ENCODE results near the gene USPL1. TPM values are rescaled to one million over a fixed set of nuclear protein-coding genes. Genes with fewer than 3 reads are reported as not detected.
"Not testable (repeated sequence)": the region's sequence is repeated elsewhere in the genome, so short reads cannot be mapped to it uniquely, and the experiment has no call there.

The USPL1 gene
- polyA plus RNA-seq, 5 donors: 23.1 to 34.0 (median 28.0) TPM

DNA sequence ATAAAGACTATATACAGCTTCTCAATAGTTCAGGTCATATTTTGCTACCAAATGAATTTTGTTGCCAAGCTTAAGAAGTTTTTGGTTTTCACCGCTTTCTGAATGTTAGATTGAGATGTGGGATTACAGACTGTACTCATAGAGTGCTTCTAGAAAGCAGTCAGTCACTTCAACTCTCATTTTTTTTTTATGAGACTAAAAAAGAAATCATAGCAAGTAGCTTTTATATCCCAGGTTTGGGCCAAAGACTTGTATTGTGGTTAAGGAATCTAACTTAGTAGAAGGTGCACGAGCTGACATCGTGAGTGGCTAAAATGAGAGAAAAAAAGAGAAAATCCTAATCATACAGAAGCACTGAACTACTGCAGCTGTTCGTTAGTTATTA lies 2.2 kb upstream of the USPL1 start:
- DNase-seq: peak; percentile 8 to 35

DNA sequence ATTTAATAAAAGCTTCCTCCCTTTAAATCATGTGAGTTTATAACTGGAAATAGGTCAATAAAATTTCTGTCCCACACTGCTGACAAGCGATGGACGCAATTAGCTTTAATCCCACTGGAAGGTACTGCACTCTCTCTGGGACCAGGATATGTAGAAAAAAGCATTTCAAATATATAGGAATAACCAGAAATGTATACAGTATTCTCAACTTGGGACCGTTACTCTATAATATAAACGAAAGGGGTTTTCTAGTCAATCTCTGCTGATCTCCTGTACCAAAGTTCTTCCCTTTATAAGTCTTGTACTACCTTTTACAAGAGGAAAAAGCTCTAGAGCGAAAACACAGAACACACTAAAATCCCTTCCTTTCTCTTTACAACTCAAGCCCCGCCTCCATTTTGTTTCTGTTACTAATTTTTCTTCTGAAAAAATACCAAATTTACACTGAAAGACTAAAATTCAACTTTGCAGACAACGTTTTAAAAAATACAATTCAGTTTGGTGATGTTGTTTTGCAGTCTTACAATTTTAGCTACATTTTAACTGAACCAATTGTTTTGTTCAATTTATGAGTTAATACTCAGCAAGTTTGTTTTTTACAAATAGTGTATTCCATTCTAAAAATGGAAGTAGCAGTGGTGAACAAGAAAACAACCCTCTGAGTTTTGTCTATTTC lies 1.7 kb upstream of the USPL1 start:
- peak; percentile 57 to 63 for DNase-seq

DNA sequence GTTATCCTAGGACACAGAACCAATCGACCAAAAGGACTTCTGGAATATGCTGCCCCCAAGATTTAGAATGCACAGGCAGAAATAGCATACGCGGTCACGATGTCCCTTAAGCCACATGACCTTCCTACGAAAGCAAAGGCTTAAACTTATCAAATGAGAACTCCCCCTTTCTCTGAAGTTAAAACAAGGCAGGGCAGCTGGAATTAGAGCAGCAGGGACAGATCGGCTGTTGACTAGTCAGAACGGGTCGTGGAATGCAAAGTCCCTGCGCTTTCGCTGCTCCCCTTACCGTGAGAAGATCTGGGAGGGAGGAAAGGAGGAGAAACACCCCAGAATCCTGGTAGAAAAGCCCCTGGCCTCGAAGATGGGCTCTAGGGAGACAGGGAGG lies 799 bp upstream of the USPL1 start:
- DNase-seq: peak; percentile 88 to 92

DNA sequence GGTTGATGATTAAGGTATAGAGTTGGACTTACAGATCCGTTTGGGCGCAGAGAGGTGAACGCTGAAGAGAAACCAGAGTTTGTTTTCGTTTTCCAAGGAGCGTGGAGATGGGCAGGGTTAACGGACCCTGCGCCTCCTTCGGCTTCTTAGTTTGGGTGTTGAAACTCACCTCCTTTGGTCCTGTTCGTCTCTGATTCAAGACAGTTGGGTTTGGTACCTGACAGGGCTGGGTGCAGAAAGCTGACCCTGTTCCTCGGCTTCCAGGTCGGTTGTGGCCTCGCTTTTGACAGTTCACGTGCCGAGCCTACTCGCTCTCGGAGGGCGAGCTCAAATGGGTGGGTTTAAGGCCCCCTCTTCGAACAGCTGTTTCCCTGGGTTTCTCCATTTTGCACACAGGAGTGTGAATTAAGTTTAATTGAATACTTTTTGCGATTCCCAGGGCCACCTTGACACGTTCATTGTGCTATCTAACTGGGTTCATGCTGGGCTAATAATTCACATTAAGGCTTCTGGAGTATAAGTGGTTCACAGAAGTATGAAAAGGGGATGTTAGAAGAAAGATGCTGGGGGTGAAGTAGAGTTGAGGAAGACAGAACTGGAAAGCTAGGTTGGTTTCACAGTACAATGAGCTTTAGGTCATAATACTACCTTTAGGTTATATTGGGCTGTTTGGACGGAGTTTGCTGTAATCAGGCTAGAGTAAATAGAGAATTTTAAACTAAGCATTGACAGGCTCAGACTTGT lies 638 bp downstream of the USPL1 start:
- DNase-seq: peak; percentile 18

DNA sequence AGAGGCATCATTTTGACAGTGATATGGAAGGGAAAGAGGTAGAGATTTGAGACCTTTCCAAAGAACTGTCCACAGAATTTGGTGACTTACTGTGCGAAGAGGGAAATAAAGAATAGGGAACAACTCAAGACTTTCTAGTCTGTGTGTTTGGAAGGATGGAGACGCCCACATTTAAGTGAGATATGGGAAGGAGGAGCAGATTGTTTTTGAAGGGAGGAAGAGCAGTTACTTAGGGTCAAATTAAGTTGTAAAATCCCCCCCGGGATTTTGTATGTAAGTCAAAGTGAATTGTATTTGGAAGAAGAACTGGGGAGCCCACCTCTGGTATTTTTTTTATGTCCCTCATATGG lies 1.2 kb downstream of the USPL1 start:
- peak in 1 of 2 donors; percentile 3 for DNase-seq

DNA sequence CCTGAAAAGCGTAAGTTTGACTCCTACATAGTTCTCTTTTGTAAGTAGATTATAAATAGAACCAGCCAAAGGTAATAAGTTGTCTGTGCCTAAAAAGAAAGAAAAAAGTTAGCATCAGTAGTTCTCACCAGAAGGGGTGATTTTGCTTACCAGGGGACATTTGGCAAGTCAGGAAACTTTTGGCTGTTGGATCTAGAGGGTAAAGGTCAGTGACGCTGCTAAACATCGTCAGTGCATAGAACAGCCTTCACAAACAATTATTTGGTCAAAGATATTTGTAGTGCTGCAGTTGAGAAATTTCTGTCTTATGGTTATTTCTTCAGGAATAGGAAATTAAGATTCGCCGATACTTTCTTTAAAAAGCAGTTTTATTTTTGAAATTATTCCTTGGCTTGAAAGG lies 2.0 kb downstream of the USPL1 start:
- no peak for DNase-seq

DNA sequence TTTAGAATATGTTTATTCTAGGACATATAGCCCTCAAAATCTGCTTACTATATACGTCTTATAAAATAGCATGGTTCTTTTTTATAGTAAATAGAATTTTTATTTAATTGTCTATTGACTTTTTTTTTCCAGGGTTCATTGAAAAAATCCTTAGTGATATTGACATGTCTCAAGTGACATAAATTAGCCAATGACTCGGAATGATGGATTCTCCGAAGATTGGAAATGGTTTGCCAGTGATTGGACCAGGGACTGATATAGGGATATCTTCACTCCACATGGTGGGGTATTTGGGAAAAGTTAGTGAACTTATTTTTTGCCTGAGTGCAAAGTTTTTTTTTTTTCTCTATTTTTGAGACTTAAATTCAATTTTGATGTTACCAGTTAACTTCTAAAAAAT lies 3.2 kb downstream of the USPL1 start:
- no peak for DNase-seq

DNA sequence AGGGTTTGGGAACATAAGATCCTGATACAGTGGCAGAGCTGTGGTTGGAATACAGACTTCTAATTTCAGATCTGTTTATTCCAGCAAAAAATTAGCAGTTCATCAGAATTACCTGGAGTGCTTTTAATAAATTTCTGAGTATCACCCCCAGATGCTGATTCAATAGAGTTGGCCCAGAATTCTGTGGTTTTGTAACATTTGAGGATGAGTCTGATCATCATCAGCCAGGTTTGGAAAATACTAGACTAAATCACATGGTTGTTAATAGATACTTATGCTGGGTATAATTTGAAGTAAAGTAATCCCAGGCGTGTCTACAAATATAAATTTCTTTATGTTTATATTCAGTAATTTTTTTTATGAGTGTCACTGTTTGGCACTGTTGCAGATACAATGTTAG lies 4.8 kb downstream of the USPL1 start:
- no peak for DNase-seq

DNA sequence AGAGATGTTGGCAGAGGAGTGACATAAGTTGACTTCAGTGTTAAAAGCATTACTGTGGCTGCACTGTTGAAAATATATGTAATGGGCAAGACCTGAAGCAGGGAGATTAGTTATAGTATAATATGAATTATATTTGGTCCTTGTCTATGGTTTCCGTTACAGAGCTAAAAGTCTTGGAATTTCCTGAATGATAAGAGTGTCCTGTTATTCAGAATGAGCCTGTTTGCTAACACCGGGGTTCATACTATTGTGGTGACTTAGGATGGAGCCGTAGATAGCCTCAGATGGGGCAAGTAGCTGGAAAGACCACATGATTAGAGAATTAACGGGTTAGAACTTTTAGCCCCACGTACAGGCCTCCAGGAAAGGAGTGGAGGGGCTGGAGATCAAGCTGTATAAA lies 5.7 kb downstream of the USPL1 start:
- DNase-seq: no peak

DNA sequence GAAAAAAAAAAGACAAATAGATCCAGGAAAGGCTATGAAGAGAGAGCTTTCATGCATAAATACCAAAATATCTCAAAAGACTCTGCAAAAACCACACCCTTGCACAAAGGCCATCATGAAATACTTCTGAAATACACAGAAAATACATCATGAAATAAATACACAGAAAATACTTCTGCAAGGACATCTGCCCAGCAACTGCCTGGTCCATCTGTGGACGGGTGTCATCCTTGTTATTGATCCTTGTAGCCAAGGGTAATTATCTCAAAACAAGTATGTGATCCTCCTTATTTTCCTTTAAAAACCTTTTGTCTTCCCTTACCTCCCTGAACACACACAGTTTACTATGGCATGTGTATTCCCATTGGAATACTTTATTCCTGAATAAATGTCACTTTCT lies 6.9 kb downstream of the USPL1 start:
- no peak for DNase-seq

DNA sequence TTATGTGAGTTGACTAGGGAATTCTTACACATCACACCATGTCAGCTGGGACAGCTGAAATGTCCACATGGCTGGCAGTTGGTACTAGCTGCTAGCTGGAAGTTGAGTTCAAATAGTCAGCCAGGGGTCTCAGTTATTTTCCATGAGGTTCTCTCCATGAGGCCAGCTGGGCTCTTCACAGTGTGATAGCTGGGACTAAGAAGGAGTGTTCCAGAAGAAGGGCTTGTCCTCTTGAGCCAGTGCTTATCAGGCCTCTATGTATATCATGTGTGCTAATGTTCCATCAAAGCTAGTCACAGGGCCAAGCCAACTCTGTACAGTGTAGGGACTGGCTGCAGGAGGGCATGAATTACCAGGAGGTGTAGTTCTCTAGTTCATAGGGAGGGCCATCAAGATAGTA lies 11.8 kb downstream of the USPL1 start:
- no peak for DNase-seq

DNA sequence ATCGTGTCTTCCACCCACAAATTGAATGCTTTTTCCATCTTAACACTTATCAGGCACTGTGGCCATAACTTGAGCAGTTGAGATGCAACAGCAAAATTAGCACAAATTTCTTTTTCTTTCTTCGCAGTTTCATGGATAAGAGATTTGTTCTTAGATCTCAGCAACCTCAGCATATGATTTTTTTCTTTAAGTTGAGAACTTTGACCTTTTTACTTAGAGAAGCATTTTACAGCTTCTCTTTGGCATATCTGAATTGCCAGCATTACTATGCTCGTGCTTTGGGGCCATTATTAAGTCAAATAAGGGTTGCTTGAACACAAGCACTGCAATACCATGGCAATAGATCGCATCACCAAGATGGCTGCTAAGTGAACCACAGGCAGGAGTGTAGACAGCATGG lies 16.1 kb downstream of the USPL1 start:
- no peak for DNase-seq

DNA sequence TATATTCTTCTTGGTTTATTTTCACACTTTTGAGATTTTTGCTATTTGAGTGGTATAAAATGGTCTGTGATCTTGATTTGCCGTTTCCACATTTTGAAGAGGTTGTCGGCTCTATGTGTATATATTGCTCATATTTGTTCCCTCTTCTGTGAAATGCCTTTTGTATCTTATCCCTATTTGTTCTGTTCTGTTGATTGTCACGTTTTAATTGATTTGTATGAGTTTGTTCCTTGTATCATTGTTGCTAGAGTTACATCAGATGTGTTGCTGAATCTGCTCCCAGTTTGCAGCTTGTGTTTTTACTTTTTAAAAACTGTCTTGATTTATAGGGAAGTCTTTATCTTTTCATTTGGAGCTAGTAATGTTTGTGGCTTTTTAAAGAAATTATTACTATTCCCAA lies 17.1 kb downstream of the USPL1 start:
- DNase-seq: no peak

DNA sequence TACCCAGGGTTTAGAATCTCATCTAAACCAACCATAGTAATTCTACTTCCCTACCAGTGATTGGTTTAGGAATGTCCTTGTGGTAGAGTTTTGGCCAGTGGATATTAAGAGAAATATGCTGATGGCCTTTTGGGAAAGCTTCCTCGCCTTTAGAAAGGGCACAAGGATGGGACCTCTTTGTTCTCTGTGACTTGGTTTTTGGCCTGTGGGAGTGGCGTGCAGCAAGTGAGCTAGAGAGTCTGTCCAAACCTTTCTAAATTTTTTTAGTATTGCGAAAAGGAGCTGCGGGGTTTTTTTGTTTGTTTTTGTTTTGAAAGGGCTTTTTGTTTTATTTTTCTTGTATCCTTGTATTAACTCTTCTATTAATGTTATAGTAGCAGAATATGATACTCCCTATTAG lies 20.6 kb downstream of the USPL1 start:
- no peak for DNase-seq

DNA sequence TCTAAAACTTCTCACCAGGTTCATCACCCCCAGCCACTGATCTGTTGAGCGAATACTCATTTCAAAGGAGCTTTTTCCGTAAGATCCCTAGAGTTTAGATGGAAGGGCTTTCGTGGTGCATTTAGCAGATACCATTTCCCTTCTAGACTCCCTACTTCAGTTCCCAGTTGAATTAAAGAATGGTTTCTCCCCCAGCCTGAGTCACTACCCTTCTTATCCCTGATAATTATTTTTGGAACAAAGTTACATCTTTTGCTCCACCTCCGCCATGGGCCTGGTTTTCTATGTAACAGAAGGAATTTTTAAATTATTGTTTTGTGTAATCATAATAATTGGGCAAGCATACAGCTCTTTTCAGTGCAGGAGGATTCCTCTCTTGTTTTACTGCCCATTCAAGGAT lies 22.0 kb downstream of the USPL1 start:
- no peak for DNase-seq

DNA sequence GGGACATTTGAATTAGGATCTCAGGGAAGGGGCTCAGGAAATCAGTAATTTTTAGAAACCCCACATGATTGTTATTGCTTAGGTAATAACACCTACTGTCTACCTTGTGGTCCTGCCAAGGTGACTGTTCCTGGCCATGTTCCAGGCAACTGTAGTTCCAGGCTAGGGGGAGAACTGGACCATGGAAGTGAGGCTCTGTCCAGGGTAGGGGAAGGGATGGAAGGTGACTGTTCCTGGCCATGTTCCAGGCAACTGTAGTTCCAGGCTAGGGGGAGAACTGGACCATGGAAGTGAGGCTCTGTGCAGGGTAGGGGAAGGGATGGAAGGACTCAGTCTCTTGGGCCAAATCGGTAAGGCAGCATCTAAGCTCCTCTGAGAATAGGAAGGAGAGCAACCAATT lies 23.5 kb downstream of the USPL1 start:
- not testable (repeated sequence) for DNase-seq

DNA sequence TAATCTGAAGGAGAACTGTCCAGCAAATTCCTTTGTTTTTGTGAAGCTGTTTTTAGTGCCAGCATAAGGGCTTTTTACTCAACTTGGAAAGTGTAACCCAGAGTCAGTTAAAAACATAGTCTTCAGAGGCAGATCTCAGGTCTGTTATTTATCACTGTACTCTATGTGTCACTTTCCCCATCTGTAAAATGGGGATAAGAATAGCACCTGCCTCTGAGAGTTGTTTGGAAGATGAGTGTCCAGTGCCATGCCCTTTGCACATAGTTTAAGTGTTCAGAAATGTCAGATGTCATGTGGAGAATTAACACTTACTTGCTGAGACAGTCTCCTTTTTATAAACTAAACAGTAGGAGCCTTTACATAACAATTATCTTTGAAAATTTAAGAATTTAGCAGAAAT lies 27.9 kb downstream of the USPL1 start:
- no peak for DNase-seq

DNA sequence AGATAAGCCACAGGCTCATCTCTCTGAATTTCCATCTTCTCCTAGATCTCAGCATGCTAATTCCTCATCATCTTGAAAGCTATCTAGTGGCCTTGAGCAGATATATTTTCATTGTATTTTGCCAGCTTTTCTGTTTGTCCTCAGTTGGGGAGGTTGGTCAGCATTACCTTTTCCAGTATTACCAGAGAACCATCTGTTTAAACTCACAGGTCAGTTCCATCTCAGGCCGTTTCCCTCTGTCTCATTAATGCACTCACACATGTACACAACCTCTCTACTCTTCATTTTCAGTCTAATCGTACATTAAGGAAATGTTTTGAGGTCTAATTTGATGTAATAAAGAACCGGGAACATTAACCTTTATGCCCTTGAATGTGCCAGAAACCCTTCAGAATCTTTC lies 29.7 kb downstream of the USPL1 start:
- no peak for DNase-seq

DNA sequence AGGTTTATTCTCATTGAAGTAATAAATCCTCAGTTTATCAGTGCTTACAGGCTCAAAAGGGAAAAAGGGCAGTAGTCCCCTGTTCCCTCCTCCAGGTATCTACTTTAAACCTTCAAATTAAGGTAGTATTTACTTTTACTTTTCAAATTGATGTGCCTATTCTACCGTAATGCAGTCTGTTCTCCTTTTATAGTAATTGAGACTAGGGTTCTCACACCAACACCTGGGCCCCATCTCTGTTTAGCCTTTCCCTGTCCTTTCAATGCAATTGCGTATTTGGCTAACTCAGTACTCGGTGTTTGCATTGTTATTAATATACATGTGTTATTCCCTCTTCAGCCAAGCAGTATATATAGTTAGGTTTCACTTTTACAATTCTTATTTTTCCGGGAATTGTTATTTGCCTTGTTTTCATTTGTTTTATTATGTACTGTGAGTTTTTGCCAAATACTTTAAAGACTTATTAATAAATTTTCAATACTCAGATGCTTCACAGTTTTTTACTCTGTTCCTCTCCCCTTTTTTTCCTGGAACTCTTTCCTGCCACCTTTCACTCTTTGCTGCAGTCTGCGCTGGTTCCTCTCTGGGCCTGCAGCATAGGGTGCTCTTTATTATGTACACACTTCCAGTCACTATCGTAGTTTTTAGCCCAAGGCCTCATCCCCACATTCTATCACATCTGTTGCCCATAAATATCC lies 30.3 kb downstream of the USPL1 start:
- DNase-seq: no peak

DNA sequence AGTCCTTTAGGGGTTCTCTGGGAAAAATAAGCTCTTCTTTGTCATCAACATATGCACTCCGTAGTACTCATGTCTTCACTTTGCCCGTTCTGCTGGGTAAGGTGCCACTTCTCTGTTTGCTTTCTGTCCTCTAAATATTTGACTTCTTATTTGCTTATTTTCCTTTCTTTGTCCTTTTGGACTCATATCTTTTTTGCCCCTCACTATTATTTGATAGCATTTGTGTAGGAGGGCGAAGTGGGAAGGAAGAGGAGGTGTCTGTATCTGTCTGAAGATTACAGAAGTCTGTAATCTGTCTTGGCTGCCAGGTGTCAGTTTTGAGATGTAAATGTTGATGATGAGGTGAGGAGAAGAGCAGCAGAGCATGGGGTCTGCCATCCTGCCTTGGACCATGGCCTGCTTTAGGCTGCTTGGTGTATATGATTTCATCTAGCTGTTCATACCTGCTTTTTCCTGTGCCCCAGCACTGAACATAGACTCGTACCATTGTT lies 30.8 kb downstream of the USPL1 start:
- no peak for DNase-seq

DNA sequence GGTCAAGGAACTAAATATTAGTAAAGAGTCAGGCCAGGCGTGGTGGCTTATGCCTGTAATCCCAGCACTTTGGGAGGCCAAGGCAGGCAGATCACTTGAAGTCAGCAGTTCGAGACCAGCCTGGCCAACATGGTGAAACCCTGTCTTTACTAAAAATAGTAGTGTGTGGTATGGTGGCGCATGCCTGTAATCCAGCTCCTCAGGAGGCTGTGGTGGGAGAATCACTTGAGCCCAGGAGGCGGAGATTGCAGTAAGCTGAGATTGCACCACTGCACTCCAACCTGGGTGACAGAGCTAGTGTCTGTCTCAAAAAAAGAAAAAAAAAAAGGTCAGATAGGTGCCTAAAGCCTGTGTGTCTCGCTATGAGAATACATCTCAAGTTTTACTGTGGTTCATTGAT lies 33.9 kb downstream of the USPL1 start:
- DNase-seq: not testable (repeated sequence)

DNA sequence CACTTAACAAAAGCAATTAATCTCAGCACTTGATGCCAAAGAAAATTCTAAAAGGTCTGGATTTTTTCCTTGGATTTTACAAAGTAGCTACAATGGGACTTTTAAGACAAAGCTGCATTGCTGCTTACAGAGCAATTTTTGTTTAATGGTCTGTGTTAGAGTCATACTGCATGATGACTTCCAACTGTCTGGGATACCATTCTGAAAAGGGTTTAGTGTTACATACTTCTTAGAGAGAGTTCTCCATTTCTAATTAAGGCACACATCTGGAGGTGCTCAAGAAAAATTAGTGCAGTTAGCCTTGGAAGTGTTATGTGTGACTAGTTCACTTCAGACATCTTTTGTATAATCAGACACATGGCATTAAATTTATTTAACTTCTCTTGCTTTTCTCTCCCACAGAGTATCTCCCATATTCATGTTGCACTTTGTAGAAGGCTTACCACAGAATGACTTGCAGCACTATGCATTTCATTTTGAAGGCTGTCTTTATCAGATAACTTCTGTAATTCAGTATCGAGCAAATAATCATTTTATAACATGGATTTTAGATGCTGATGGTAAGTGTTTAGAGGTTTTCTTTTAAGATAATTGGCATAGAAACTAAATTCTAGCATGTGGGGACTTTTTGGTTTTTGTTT lies 35.1 kb downstream of the USPL1 start:
- DNase-seq: no peak

DNA sequence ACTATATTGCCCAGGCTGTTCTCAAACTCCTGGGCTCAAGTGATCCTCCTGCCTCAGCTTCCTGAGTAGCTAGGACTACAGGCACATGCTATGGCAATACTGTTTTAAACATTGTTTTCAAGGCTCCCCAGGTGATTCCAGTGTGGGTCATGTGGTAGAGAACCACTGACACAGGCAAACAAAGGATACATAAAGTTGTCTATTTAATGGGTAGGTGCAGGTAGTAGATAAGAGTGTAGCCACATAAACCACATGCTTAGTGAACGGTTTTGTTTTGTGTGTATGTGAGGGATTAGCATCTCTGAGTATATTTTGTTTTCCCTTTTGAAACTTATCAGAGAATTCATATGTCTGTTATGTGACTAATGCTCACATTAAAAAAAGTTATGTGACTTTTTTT lies 36.7 kb downstream of the USPL1 start:
- no peak for DNase-seq
